Measurements from ENCODE around the gene PRR5.

PRR5 gene

DNA sequence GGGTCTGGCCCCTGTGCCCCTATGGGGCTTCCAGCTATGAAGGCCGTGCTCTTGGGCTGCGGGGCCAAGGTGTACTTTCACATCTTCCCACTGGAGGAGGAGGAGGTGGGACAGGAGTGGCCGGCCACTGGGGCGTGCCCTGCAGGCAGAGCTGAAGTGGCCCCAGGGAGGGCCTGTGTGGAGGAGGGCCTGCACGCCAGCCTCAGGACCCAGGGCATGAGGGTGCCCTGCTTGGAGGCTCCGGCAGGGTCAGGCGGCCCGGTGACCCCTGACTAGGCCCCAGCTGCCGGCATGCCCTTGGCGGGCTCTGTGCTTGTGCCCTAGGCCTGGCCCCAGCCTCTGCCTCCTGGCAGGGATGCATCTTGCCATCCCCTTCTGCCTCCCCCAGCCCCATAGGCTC lies 5.2 kb downstream of the PRR5 start:
- TF ChIP-seq FOXP2 (optimal IDR thresholded peaks at IDR 0.05; ENCODE audit: borderline replicate concordance, extremely low read depth, extremely low read length, insufficient read depth): no peak
- TF ChIP-seq TAF1 (IDR thresholded peaks at IDR 0.05; ENCODE audit: borderline replicate concordance, insufficient read depth, low read length): no peak
- TF ChIP-seq, protein P1, sequence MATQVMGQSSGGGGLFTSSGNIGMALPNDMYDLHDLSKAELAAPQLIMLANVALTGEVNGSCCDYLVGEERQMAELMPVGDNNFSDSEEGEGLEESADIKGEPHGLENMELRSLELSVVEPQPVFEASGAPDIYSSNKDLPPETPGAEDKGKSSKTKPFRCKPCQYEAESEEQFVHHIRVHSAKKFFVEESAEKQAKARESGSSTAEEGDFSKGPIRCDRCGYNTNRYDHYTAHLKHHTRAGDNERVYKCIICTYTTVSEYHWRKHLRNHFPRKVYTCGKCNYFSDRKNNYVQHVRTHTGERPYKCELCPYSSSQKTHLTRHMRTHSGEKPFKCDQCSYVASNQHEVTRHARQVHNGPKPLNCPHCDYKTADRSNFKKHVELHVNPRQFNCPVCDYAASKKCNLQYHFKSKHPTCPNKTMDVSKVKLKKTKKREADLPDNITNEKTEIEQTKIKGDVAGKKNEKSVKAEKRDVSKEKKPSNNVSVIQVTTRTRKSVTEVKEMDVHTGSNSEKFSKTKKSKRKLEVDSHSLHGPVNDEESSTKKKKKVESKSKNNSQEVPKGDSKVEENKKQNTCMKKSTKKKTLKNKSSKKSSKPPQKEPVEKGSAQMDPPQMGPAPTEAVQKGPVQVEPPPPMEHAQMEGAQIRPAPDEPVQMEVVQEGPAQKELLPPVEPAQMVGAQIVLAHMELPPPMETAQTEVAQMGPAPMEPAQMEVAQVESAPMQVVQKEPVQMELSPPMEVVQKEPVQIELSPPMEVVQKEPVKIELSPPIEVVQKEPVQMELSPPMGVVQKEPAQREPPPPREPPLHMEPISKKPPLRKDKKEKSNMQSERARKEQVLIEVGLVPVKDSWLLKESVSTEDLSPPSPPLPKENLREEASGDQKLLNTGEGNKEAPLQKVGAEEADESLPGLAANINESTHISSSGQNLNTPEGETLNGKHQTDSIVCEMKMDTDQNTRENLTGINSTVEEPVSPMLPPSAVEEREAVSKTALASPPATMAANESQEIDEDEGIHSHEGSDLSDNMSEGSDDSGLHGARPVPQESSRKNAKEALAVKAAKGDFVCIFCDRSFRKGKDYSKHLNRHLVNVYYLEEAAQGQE (IDR thresholded peaks at IDR 0.05; ENCODE audit: insufficient read depth in 1 of 2, low read depth in 2 of 2, low read length in 2 of 2): no peak
- no peak for TF ChIP-seq SIN3A (IDR thresholded peaks at IDR 0.05; ENCODE audit: borderline replicate concordance, insufficient read depth, low read length)
- no peak for TF ChIP-seq POLR2AphosphoS5 (IDR thresholded peaks at IDR 0.05; ENCODE audit: low read depth, low read length)

DNA sequence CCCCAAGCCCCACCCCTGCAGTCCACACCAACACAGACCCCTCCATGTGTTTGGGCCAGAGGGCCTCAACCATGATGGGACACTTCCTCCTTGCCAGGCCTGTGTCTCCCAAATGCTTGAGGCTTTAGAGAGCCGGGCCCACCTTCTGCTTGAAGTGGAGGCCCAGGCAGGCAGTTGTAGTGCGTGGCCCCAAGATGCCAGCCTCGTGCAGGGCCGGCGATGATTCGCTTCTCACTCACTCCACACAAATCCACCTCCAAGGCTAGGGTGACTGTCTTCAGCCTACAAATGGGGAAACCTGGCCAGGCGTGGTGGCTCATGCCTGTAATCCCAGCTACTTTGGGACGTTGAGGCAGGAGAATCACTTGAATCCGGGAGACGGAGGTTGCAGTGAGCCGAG lies 5.7 kb downstream of the PRR5 start:
- TF ChIP-seq TAF1 (IDR thresholded peaks at IDR 0.05; ENCODE audit: borderline replicate concordance, insufficient read depth, low read length) (no peak), SIN3A (IDR thresholded peaks at IDR 0.05; ENCODE audit: borderline replicate concordance, insufficient read depth, low read length) (no peak), POLR2AphosphoS5 (IDR thresholded peaks at IDR 0.05; ENCODE audit: low read depth, low read length) (no peak), FOXP2 (optimal IDR thresholded peaks at IDR 0.05; ENCODE audit: borderline replicate concordance, extremely low read depth, extremely low read length, insufficient read depth) (no peak)
- TF ChIP-seq, protein P1 (IDR thresholded peaks at IDR 0.05; ENCODE audit: insufficient read depth in 1 of 2, low read depth in 2 of 2, low read length in 2 of 2): no peak

DNA sequence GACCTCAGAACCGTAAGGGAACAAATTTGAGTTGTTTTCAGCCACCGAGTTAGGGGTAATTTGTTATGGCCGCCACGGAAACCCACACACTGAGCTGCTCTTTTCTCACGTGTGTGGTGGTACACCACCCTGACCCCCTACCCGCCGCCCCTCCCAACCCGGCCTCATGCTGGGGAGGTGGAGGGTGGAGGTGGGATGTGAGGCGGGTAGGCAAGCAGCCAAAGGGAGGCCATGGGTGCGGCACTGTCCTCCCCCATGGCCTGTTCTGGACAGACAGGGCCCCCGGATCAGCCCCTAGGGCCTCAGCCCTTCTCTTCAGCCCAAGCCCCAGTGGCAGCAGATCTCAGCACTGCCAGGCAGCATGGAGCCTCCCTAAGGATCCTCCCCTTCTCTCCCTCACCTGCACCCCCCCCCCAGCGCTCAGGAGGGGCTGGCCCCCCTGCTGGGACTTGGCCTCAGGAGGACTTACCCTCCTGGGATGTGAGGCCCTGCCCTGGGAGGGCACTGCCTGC lies 7.9 kb downstream of the PRR5 start:
- TF ChIP-seq, protein P1 (IDR thresholded peaks at IDR 0.05; ENCODE audit: insufficient read depth in 1 of 2, low read depth in 2 of 2, low read length in 2 of 2): no peak
- no peak for TF ChIP-seq FOXP2 (optimal IDR thresholded peaks at IDR 0.05; ENCODE audit: borderline replicate concordance, extremely low read depth, extremely low read length, insufficient read depth)
- no peak for TF ChIP-seq POLR2AphosphoS5 (IDR thresholded peaks at IDR 0.05; ENCODE audit: low read depth, low read length)
- no peak for TF ChIP-seq TAF1 (IDR thresholded peaks at IDR 0.05; ENCODE audit: borderline replicate concordance, insufficient read depth, low read length)
- no peak for TF ChIP-seq SIN3A (IDR thresholded peaks at IDR 0.05; ENCODE audit: borderline replicate concordance, insufficient read depth, low read length)

DNA sequence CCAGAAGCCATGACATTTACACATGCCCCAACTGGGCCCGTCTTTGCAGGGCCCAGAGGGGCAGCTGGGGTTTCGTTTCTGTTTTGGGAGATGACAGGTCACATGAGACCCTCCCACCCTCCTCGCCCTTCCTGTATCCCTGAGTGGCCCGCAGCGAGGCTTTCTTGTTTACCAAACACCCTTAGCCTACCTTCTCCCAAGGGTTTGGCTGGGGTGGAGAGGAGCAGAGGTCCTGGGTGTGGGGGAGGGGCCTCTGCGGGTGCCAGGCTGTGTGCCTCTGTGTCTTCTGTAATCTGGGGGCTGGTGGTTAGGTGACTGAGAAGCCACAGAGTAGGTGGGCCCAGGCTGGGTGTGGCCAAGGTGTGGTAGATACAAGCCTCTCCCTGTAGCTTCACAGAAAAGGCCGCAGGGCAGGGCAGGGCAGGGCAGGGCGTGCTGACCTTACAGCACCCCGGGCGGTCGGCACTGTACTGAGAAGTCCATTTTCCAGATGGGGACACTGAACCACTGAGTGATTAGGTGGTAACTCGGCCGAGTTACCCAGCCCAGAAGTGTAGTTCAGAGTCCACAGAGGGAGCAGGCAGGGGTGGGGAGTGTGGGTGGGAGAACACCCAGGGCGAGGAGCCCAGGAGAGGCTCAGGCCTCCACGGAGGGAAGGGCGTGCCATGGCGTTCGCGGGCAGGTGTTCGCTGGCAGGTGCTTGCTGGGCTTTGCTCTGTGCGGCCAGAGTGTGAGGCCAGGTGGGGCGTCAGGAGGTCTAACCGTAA lies 8.7 kb downstream of the PRR5 start:
- TF ChIP-seq POLR2AphosphoS5 (IDR thresholded peaks at IDR 0.05; ENCODE audit: low read depth, low read length) (no peak), FOXP2 (optimal IDR thresholded peaks at IDR 0.05; ENCODE audit: borderline replicate concordance, extremely low read depth, extremely low read length, insufficient read depth) (no peak), TAF1 (IDR thresholded peaks at IDR 0.05; ENCODE audit: borderline replicate concordance, insufficient read depth, low read length) (no peak), SIN3A (IDR thresholded peaks at IDR 0.05; ENCODE audit: borderline replicate concordance, insufficient read depth, low read length) (no peak)
- TF ChIP-seq, protein P1 (IDR thresholded peaks at IDR 0.05; ENCODE audit: insufficient read depth in 1 of 2, low read depth in 2 of 2, low read length in 2 of 2): no peak
